Measurements from ENCODE around the gene VWDE. TPM values are rescaled to one million over a fixed set of nuclear protein-coding genes. Genes with fewer than 3 reads are reported as not detected.

VWDE gene
- total and polyA plus RNA-seq, 2 donors (not counting 1 experiment from before 2014, with no cell fraction given): not detected

- Mint-ChIP-seq H3K27ac (no peak overlapping the region), H3K4me3 (no peak overlapping the region), H3K27me3 (no peaks in the 10 kb centered on the region), H3K9me3 (ENCODE audit: insufficient read depth) (peaks cover 3% of the 10 kb centered on the region), H3K4me1 (no peaks in the 10 kb centered on the region)
- no peak overlapping the region for H2AFZ ChIP-seq (ENCODE audit: insufficient read depth, low read depth, low read length, poor library complexity, severe bottlenecking)
- H3K9ac ChIP-seq (ENCODE audit: low read length): no peak overlapping the region
- no peak overlapping the region for H3K4me3 ChIP-seq (ENCODE audit: control extremely low read depth in 1 of 5, extremely low read depth in 1 of 5, insufficient read depth in 1 of 5, low read depth in 2 of 5, low read length in 4 of 5)
- CTCF ChIA-PET: no interaction called here
- intact Hi-C loops (cut with micrococcal nuclease): no loop called here
- no peak for TF ChIP-seq CTCF (IDR thresholded peaks at IDR 0.05)
- no peak for TF ChIP-seq EZH2 (IDR thresholded peaks at IDR 0.05; ENCODE audit: borderline replicate concordance, insufficient read depth, low read depth, low read length, poor library complexity, severe bottlenecking)
- DNase-seq: no peak
- no peaks in the 10 kb centered on the region for H3K36me3 ChIP-seq (replicated peaks in 1 of 2; ENCODE audit: control extremely low read depth in 1 of 2, control insufficient read depth in 1 of 2, extremely low read depth in 1 of 2, insufficient read depth in 2 of 2, low read length in 1 of 2)
- 78% methylated on average over 3 of the region's 4 CpGs for WGBS (ENCODE audit: insufficient coverage)
- no peak overlapping the region for H3K27ac ChIP-seq (ENCODE audit: low read length in 2 of 2)
- H3K4me2 ChIP-seq (replicated peaks; ENCODE audit: low read depth, low read length, poor library complexity, severe bottlenecking): no peak overlapping the region
- H3K79me2 ChIP-seq (ENCODE audit: control insufficient read depth, insufficient read depth, low read length): no peaks in the 10 kb centered on the region
- peaks cover 0 to 2% (median 0%) of the 10 kb centered on the region in 3 donors for H3K9me3 ChIP-seq (ENCODE audit: control extremely low read depth in 1 of 3, control insufficient read depth in 2 of 3, insufficient read depth in 1 of 3, low read length in 2 of 3)
- no peak for ATAC-seq (ENCODE audit: low read depth)
- no peaks in the 10 kb centered on the region for H3K27me3 ChIP-seq (replicated peaks in 1 of 4; ENCODE audit: control extremely low read depth in 1 of 4, control insufficient read depth in 3 of 4, insufficient read depth in 4 of 4, low read length in 3 of 4)
- no peaks in the 10 kb centered on the region for H3K4me1 ChIP-seq (ENCODE audit: control insufficient read depth in 2 of 2, insufficient read depth in 2 of 2, low read length in 2 of 2)
- H4K20me1 ChIP-seq (ENCODE audit: control insufficient read depth, insufficient read depth, low read length, poor library complexity, severe bottlenecking): no peaks in the 10 kb centered on the region
- POLR2A ChIA-PET: no interaction called here
These were observed 19.1 kb upstream of the VWDE start for GRCh38 chr7:12422554-12423320.

DNA sequence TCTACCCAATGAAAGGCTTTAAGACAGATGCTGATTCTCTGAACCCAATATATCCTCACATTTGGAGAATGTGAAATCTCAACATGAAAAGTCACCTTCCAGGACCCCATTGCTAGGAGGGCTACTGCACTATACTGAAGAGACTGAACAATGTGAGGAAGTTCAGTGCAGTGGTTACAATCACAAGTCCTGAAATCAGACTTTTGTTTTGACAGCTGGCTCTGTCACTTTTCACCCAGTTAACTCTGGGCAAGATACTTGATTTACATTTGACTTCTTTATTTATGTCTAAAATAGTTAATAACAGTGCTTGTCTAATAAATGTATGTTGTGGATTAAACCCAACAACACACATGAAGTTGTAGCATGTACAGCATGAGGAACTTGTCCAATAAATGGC, 14.8 kb upstream of the VWDE start:
- no peaks in the 10 kb centered on the region for H3K4me1 Mint-ChIP-seq
- intact Hi-C loops (cut with micrococcal nuclease): no loop called here
- Histone ChIP-seq H3K9ac (ENCODE audit: low read length) (no peak overlapping the region), H3K36me3 (replicated peaks in 1 of 2; ENCODE audit: control extremely low read depth in 1 of 2, control insufficient read depth in 1 of 2, extremely low read depth in 1 of 2, insufficient read depth in 2 of 2, low read length in 1 of 2) (no peaks in the 10 kb centered on the region), H3K4me3 (ENCODE audit: control extremely low read depth in 1 of 5, extremely low read depth in 1 of 5, insufficient read depth in 1 of 5, low read depth in 2 of 5, low read length in 4 of 5) (no peak overlapping the region), H3K9me3 (ENCODE audit: control extremely low read depth in 1 of 3, control insufficient read depth in 2 of 3, insufficient read depth in 1 of 3, low read length in 2 of 3) (no peaks in the 10 kb centered on the region), H3K4me2 (replicated peaks; ENCODE audit: low read depth, low read length, poor library complexity, severe bottlenecking) (no peak overlapping the region), H4K20me1 (ENCODE audit: control insufficient read depth, insufficient read depth, low read length, poor library complexity, severe bottlenecking) (no peaks in the 10 kb centered on the region), H3K79me2 (ENCODE audit: control insufficient read depth, insufficient read depth, low read length) (no peaks in the 10 kb centered on the region), H3K27ac (ENCODE audit: low read length in 2 of 2) (no peak overlapping the region), H3K4me1 (ENCODE audit: control insufficient read depth in 2 of 2, insufficient read depth in 2 of 2, low read length in 2 of 2) (no peaks in the 10 kb centered on the region), H2AFZ (ENCODE audit: insufficient read depth, low read depth, low read length, poor library complexity, severe bottlenecking) (no peak overlapping the region), H3K27me3 (replicated peaks in 1 of 4; ENCODE audit: control extremely low read depth in 1 of 4, control insufficient read depth in 3 of 4, insufficient read depth in 4 of 4, low read length in 3 of 4) (no peaks in the 10 kb centered on the region)
- no peak overlapping the region for H3K27ac Mint-ChIP-seq
- no peak overlapping the region for H3K4me3 Mint-ChIP-seq
- DNase-seq (no peak), ATAC-seq (ENCODE audit: low read depth) (no peak)
- H3K9me3 Mint-ChIP-seq (ENCODE audit: insufficient read depth): no peaks in the 10 kb centered on the region
- no peak for TF ChIP-seq EZH2 (IDR thresholded peaks at IDR 0.05; ENCODE audit: borderline replicate concordance, insufficient read depth, low read depth, low read length, poor library complexity, severe bottlenecking)
- TF ChIP-seq CTCF (IDR thresholded peaks at IDR 0.05): no peak
- POLR2A ChIA-PET: no interaction called here
- H3K27me3 Mint-ChIP-seq: no peaks in the 10 kb centered on the region
- CTCF ChIA-PET: no interaction called here

All from B cell (primary cell).